NB4 (cell line): Measurements from ENCODE around the gene DPEP2.

Experiments used
- CTCF ChIP-seq: IDR thresholded peaks from one replicate; pipeline ENCODE4 v1.5.1; 2012; ENCODE audit warnings: low read depth, low read length
- POLR2A ChIP-seq: IDR thresholded peaks from 2 replicates; pipeline ENCODE4 v1.6.1; 2011; ENCODE audit warnings: mild to moderate bottlenecking; ENCODE audit not compliant: insufficient read length; ENCODE audit errors: extremely low read depth

DNA sequence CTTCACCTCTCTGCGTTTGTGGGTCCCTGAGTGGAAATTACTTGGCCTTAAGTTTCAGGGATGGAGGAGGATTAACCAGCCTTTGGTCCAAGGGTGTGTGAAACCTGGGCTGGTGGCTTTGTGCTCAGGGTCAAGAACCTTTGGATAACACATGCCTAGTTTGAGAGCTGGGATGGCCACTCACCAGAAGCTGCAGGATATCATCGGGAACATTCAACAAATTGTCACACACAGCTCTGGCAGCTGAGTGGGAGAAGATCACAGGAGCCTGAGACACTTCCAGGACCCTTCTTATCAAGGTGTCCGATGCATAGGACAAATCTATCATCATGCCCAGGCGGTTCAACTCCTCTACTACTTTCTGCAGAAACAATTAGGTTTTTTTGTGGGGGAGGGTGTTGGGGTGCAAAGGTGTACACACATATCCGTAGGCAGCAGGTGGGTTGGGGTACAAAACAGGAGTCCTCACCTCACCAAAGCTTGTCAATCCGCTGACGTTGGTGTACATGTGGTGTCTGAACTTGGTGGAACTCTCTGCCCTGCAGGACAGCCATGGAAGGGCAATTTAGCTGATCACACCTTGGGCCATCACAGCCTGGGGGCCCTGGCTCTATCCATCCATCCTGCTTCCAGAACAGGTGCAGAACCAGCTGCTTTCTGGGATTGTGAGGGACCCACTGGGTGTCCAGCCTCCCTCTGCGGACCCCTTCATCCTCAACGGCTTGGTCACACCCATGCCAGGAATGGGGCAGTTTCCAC, 21.6 kb downstream of the DPEP2 start:
- no peak for TF ChIP-seq CTCF
- TF ChIP-seq POLR2A: no peak
